Activated CD4-positive, alpha-beta T cell treated with anti-CD3 and anti-CD28 coated beads, Interleukin-2, Interleukin-6, amounts not matched to agents 100 ng/mL and 50 ng/mL, durations not matched to agents 16 hours and 8 hours (primary cell): Measurements from ENCODE around the gene PDE4D.

Experiments
- DNase-seq: peaks from one replicate; pipeline ENCODE4 v3.0.0-alpha.2; 2020

The PDE4D gene

GRCh38 chr5:59542306-59542705, 351.2 kb downstream of the PDE4D start:
- no peak for DNase-seq

- DNase-seq, result no peak
Observed at GRCh38 chr5:59540366-59540765, 353.2 kb downstream of the PDE4D start.

GRCh38 chr5:59538750-59539121, 354.8 kb downstream of the PDE4D start:
- DNase-seq, result no peak

DNA sequence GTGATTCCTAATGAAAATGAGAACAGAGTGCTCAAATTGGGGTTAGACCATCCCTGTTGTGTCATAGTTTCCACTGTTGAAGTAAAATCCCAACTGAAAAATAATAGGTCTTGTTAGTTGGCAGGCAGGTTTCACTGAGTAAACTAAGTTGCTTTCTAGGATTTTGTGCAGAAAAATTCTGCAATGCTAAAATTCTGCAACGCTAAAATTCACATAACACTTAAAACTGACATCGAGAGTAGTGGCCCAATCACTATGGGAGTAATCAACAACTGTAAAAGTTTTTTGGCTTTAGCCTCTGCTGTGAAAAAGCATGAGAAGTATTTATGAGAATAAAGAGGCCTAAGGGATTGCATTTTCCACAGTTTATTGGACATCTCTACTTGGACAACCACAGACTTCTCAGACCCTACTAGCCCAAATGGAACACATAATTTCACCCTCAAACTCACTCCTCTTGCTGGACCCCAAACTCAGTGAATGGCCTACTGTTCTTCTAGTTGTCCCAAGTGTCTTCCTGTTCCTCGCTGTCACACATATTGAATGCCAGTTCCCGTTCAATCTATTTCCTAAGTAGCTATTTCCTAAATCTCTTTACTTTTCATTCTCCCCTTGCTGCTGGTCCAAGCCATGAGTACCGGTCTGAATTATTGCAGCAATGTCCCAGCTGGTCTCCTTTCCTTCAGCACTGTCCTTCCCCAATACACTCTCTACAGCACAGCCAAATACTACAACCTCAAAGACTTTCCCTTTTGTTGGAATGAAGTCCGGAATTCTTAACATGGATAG, 355.4 kb downstream of the PDE4D start:
- DNase-seq, result no peak

GRCh38 chr5:59536875-59537274, 356.7 kb downstream of the PDE4D start:
- no peak for DNase-seq

DNA sequence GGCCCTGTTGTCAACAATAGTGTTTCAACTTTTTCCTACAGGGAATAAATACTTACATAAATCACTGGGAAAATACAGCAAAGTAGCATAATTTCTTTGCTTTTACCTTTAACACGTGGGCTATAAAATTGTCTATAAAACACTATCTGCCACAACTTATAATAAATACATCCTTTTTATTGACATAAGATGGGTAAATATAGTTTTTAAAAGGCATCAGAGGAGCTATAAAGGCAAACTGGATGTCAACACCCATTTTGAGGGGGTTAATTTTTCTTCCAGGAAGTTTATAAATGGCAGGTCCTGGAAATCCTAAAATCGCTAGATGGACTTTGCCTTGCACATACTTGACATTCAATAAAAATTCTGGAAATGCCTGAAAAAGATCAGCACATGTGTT, 358.0 kb downstream of the PDE4D start:
- DNase-seq, result no peak

DNA sequence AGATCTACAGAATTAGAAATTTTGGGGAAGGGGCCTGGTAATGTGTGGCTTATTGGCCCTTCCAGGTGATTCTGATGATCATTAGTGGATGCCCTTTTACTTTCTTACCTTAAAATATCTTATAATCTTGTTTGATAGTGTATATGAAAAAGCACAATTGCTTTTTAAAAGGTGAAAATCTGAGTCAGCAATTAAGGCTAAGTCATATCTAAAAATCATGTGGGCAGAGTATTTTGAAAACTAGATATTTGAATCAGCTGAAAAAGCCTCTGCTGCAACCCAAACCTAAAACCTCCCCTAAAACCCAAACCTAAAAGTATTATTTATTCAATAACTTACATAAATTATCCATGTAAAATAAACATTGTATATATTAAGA, 359.8 kb downstream of the PDE4D start:
- DNase-seq, result no peak

GRCh38 chr5:59532979-59533729, 360.4 kb downstream of the PDE4D start:
- no peak for DNase-seq

GRCh38 chr5:59529239-59529638, 364.3 kb downstream of the PDE4D start:
- DNase-seq, result no peak

DNA sequence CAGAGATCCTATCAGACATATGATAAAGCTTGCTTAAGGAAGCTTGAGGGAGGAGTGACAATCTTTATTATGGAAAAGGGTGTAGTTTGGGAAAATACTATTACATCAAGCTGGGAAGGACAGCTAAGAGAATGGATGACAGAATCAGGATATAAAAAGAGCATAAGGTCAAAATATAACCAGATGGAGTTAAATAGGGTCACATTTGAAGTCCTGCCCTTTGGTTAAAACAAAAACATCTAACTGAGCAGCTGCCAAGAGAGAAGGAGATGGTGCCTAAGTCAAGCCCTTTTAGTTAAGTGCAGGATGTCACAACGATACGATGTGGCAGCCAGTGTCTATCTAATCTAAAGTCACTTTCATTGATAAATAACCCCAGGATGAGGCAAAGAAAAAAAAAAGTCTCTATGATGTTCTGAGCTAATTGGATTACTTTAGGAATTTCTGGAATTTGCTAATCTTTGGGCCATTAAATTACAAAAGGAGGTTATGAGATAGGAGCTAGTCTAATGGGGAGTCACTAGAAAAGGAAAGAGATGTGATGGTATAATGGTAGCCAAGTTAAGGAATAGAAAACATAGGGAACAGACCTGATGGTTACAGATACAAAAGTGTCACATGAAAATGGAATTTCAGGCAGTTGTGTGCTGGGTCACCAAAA, 365.2 kb downstream of the PDE4D start:
- DNase-seq, result no peak

GRCh38 chr5:59525957-59526356, 367.6 kb downstream of the PDE4D start:
- no peak for DNase-seq

DNA sequence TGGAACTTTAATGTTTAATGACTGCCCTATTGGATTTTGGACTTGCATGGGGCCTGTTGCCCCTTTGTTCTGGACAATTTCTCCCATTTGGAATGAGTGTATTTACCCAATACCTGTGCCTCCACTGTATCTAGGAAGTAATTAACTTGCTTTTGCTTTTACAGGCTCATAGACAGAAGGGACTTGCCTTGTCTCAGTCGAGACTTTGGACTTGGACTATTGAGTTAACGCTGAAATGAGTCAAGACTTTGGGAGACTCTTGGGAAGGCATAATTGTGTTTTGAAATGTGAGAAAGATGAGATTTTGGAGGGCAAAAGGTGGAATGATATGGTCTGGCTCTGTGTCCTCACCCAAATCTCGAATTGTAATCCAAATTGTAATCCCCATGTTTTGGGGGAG, 368.2 kb downstream of the PDE4D start:
- DNase-seq, result no peak

DNA sequence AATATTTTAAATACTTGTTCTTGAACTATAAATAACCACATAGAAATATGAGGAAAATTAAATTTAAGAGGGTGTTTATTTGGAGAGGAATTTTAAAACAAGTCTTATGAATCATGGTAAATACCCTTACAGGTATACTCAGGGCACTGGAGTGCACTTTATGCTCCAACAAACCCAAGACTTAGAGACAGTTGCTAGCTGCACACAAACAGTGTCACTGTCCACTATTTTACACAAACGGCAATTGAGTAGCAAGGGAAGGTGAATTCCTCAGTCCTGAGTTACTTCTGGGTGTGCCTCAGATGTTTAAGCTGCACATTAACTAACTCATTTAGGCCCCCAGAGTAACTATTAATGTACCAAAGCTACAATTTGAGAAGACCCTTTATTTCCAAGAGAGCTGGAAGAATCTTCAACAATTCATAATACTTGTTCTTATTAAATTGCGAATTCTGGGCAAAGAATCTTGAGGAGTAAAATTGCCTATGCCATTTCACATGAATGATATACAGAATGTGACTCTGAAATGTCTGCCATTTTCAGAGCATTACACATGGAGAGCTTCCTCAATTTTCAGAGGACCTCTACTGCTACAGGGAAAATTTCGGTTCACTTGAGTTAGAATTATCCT, 371.2 kb downstream of the PDE4D start:
- no peak for DNase-seq

DNA sequence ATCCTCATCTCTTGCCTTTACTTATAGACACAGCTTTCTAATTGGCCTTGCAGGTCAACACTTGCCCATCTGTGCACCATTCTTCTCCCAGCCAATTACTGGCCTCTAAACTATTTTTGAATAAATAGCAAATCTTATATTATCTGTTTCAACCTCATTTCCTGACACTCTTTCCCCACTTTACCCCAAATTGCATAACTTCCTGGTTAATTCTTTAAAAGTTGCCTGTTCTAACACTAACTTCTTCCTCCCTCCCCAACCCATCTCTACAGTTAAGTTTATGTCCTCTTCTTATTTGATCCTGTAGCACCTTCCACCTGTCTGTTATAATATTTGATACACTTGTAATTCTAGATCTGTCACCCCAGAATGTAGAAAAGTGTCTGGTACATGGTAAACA, 372.1 kb downstream of the PDE4D start:
- DNase-seq, result no peak

- no peak for DNase-seq
Observed at GRCh38 chr5:59519338-59519737, 374.2 kb downstream of the PDE4D start.

DNA sequence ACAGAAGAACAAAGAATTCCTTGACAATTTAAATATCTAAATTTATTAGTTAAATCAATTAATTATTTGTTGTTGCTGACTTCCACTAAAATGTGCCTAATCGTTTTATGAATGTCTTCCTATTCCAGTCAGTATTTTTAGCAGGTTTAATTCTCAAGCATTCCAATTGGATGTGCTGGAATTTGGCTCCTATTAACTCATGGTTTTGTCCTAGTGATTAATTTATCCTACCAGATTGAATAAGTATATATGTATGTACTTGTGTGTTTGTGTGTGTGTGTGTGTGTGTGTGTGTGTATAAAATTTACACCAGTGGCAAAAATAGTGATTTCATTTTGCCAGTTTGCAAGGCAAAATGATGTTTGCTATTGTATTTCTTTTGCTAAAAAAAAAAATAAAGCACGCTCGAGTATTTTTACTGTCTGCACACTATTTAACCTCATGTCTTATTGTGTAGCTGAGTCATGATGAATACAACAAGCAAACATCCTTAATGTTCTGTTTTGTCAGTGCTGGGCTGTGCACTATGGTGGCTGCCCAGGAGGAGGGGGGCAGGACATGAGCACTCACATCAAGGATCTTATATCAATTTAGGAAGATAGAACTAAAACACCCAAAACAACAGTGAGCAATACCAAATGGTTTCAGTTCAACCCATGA, 375.5 kb downstream of the PDE4D start:
- no peak for DNase-seq

DNA sequence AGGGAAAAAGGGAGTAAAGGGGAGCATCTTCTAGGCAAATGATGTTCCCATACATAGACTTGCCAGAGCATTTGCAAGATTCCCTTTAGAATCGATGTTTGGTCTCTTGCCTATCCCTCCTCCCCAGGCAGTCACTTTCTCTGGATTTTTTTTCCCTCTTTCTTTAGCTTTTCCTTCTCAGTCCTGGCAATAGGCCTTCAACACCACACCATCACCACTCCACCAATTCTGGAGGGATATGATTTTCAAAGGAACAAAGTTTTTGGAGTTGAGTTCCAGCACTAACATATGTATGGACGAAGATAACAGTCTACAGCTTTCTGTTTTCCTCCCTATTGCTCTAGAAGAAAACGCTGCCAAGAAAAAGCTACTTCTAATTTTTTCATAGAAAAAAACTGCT, 377.4 kb downstream of the PDE4D start:
- no peak for DNase-seq

- DNase-seq, result peak; percentile 31
Observed at GRCh38 chr5:59506285-59506877, 387.1 kb downstream of the PDE4D start.

GRCh38 chr5:59504043-59504442, 389.5 kb downstream of the PDE4D start:
- no peak for DNase-seq

GRCh38 chr5:59503220-59503619, 390.3 kb downstream of the PDE4D start:
- DNase-seq, result no peak

- no peak for DNase-seq
Observed at GRCh38 chr5:59501316-59501715, 392.2 kb downstream of the PDE4D start.

DNA sequence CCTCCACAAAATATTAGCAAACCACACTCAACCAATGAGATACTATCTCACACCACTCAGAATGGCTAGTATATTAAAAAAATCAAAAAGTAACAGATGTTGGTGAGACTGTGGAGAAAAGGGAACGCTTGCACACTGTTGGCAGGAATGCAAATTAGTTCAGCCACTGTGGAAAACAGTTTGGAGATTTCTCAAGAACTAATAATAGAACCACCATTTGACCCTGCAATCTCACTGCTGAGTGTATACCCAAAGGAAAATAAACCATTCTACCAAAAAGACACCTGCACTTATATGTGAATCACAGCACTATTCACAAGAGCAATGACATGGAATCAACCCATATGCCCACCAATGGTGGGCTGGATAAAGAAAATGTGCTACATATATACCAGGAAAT, 393.5 kb downstream of the PDE4D start:
- DNase-seq, result no peak

- no peak for DNase-seq
Observed at GRCh38 chr5:59497207-59497606, 396.3 kb downstream of the PDE4D start.
